SK-N-SH treated with all-trans-retinoic acid at 6 μM for 48 hours (cell line): Measurements from ENCODE around the gene PTGS1.

Experiments
- ARNTL ChIP-seq: fragments of 450-650 bp; formaldehyde crosslinking; IDR thresholded peaks from 2 replicates; pipeline ENCODE4 v1.5.0; 2020; ENCODE audit warnings: low read depth, mild to moderate bottlenecking, moderate library complexity, borderline replicate concordance
- BACH2 ChIP-seq: fragments of 250-450 bp; sonication (Bioruptor Pico); IDR thresholded peaks from 2 replicates; pipeline ENCODE4 v1.9.0; 2021; ENCODE audit warnings: mild to moderate bottlenecking, borderline replicate concordance
- GLIS3 ChIP-seq: fragments of 250-450 bp; sonication (Bioruptor Pico); IDR thresholded peaks from 2 replicates; pipeline ENCODE4 v1.5.0; 2020; ENCODE audit warnings: mild to moderate bottlenecking, moderate library complexity
- OSR1 ChIP-seq: fragments of 250-450 bp; sonication (Bioruptor Pico); IDR thresholded peaks from 2 replicates; pipeline ENCODE4 v1.8.0; 2022; ENCODE audit warnings: moderate library complexity, mild to moderate bottlenecking, inconsistent platforms
- PATZ1 ChIP-seq: fragments of 250-450 bp; sonication (Bioruptor Pico); IDR thresholded peaks from 2 replicates; pipeline ENCODE4 v1.8.0; 2020; ENCODE audit warnings: mild to moderate bottlenecking, moderate library complexity, borderline replicate concordance
- SNAI2 ChIP-seq: fragments of 250-450 bp; sonication (Bioruptor Pico); IDR thresholded peaks from 2 replicates; pipeline ENCODE4 v1.5.0; 2020; ENCODE audit warnings: mild to moderate bottlenecking, moderate library complexity
- TCF4 ChIP-seq: fragments of 250-450 bp; sonication (Bioruptor Pico); IDR thresholded peaks from 2 replicates; pipeline ENCODE4 v1.8.0; 2021; ENCODE audit warnings: mild to moderate bottlenecking, moderate library complexity, borderline replicate concordance
- ZC3H10 ChIP-seq: fragments of 250-450 bp; sonication (Bioruptor Pico); IDR thresholded peaks from 2 replicates; pipeline ENCODE4 v1.5.1; 2021; ENCODE audit warnings: mild to moderate bottlenecking, moderate library complexity
- ZFP30 ChIP-seq: fragments of 450-650 bp; formaldehyde crosslinking; IDR thresholded peaks from 2 replicates; pipeline ENCODE4 v1.5.0; 2022; ENCODE audit warnings: mild to moderate bottlenecking, moderate library complexity
- ZNF70 ChIP-seq: fragments of 450-650 bp; formaldehyde crosslinking; IDR thresholded peaks from 2 replicates; pipeline ENCODE4 v1.5.0; 2020; ENCODE audit warnings: mild to moderate bottlenecking, moderate library complexity
- ZNF8 ChIP-seq: fragments of 450-650 bp; formaldehyde crosslinking; IDR thresholded peaks from 2 replicates; pipeline ENCODE4 v1.5.0; 2020; ENCODE audit warnings: mild to moderate bottlenecking, moderate library complexity

GRCh38 chr9:122381206-122381950 is 10.6 kb downstream of the PTGS1 start:
- TF ChIP-seq TCF4 (CRISPR knock-in tag), result no peak
- TF ChIP-seq SNAI2 (CRISPR knock-in tag), result no peak
- TF ChIP-seq ZNF8, result no peak
- TF ChIP-seq GLIS3 (CRISPR knock-in tag), result no peak
- TF ChIP-seq ARNTL (CRISPR knock-in tag), result no peak
- no peak for TF ChIP-seq ZNF70 (CRISPR knock-in tag)
- TF ChIP-seq BACH2 (CRISPR knock-in tag), result no peak
- no peak for TF ChIP-seq ZFP30 (CRISPR knock-in tag)
- no peak for TF ChIP-seq PATZ1 (CRISPR knock-in tag)
- TF ChIP-seq ZC3H10 (CRISPR knock-in tag), result no peak
- no peak for TF ChIP-seq OSR1 (CRISPR knock-in tag)
